HL-60 (cell line): ENCODE results near the gene ULK1.

Experiments
- DNase-seq, 2 experiments: peaks; one replicate each; pipeline ENCODE4 v3.0.0-alpha.2; 2010 to 2020; ENCODE audit warnings: low read depth in 1 of 2, low spot score in 1 of 2
- H3K27ac ChIP-seq: fragments of 250-450 bp; sonication (Bioruptor Pico); replicated peaks from 2 replicates; pipeline ENCODE4 v1.5.1; 2020; ENCODE audit warnings: mild to moderate bottlenecking, moderate library complexity
- H3K27me3 ChIP-seq: fragments of 250-450 bp; sonication (Bioruptor Pico); 2 replicates; pipeline ENCODE4 v1.5.1; 2021; ENCODE audit warnings: mild to moderate bottlenecking, moderate library complexity; ENCODE audit not compliant: insufficient read depth, poor library complexity, severe bottlenecking
- H3K4me3 ChIP-seq: replicated peaks from 2 replicates; pipeline ENCODE4 v1.5.1; 2011; ENCODE audit warnings: mild to moderate bottlenecking, control low read depth, low read length; ENCODE audit not compliant: insufficient read depth
- GABPA ChIP-seq: IDR thresholded peaks from 2 replicates; pipeline ENCODE4 v1.6.1; 2012; ENCODE audit warnings: low read depth
- POLR2AphosphoS5 ChIP-seq: IDR thresholded peaks from 2 replicates; pipeline ENCODE4 v1.6.1; 2012; ENCODE audit warnings: low read depth
- SPI1 ChIP-seq: IDR thresholded peaks from 2 replicates; pipeline ENCODE4 v1.6.1; 2012; ENCODE audit warnings: low read depth, mild to moderate bottlenecking, borderline replicate concordance
- TF ChIP-seq, protein P1 (sequence below): IDR thresholded peaks from one replicate; pipeline ENCODE4 v1.5.1; 2011; ENCODE audit warnings: low read length, control low read depth, inconsistent platforms; ENCODE audit not compliant: insufficient read depth
- TF ChIP-seq, protein P2 (sequence below): IDR thresholded peaks from 2 replicates; pipeline ENCODE4 v1.6.1; 2012; ENCODE audit warnings: low read depth; ENCODE audit not compliant: insufficient replicate concordance

Gene ULK1

DNA sequence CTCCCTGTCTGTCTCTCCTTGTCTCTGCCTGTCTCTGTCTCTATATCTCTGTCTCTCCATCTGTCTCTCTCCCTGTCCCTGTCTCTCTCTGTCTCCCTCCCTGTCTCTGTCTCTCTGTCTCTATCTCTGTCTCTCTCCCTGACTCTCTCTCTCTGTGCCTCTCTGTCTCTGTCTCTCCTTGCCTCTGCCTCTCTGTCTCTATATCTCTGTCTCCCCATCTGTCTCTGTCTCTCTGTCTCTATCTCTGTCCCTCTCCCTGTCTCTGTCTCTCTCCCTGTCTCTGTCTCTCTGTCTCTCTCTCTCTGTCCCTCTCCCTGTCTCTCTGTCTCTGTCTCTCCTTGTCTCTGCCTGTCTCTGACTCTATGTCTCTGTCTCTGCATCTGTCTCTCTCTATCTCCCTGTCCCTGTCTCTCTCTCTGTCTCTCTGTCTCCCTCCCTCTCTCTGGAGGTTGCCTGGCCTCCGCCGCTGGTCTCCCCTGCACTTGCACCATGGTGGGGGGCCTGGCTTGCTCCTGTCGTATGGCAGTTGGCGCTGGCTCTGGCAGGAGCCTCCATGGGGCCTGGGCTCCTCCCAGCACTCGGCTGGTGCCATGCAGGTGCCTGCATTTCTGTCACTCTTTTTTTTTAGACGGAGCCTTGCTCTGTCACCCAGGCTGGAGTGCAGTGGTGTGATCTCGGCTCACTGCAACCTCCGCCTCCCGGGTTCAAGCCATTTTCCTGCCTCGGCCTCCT, 37.9 kb upstream of the ULK1 start:
- TF ChIP-seq SPI1 (no peak), GABPA (no peak), POLR2AphosphoS5 (no peak)
- TF ChIP-seq, protein P1, sequence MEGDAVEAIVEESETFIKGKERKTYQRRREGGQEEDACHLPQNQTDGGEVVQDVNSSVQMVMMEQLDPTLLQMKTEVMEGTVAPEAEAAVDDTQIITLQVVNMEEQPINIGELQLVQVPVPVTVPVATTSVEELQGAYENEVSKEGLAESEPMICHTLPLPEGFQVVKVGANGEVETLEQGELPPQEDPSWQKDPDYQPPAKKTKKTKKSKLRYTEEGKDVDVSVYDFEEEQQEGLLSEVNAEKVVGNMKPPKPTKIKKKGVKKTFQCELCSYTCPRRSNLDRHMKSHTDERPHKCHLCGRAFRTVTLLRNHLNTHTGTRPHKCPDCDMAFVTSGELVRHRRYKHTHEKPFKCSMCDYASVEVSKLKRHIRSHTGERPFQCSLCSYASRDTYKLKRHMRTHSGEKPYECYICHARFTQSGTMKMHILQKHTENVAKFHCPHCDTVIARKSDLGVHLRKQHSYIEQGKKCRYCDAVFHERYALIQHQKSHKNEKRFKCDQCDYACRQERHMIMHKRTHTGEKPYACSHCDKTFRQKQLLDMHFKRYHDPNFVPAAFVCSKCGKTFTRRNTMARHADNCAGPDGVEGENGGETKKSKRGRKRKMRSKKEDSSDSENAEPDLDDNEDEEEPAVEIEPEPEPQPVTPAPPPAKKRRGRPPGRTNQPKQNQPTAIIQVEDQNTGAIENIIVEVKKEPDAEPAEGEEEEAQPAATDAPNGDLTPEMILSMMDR = no peak
- TF ChIP-seq, protein P2, sequence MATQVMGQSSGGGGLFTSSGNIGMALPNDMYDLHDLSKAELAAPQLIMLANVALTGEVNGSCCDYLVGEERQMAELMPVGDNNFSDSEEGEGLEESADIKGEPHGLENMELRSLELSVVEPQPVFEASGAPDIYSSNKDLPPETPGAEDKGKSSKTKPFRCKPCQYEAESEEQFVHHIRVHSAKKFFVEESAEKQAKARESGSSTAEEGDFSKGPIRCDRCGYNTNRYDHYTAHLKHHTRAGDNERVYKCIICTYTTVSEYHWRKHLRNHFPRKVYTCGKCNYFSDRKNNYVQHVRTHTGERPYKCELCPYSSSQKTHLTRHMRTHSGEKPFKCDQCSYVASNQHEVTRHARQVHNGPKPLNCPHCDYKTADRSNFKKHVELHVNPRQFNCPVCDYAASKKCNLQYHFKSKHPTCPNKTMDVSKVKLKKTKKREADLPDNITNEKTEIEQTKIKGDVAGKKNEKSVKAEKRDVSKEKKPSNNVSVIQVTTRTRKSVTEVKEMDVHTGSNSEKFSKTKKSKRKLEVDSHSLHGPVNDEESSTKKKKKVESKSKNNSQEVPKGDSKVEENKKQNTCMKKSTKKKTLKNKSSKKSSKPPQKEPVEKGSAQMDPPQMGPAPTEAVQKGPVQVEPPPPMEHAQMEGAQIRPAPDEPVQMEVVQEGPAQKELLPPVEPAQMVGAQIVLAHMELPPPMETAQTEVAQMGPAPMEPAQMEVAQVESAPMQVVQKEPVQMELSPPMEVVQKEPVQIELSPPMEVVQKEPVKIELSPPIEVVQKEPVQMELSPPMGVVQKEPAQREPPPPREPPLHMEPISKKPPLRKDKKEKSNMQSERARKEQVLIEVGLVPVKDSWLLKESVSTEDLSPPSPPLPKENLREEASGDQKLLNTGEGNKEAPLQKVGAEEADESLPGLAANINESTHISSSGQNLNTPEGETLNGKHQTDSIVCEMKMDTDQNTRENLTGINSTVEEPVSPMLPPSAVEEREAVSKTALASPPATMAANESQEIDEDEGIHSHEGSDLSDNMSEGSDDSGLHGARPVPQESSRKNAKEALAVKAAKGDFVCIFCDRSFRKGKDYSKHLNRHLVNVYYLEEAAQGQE = no peak
- H3K27ac ChIP-seq = no peak overlapping the region
- DNase-seq = no peak
- H3K27me3 ChIP-seq = no peaks in the 10 kb centered on the region
- H3K4me3 ChIP-seq = no peak overlapping the region

DNA sequence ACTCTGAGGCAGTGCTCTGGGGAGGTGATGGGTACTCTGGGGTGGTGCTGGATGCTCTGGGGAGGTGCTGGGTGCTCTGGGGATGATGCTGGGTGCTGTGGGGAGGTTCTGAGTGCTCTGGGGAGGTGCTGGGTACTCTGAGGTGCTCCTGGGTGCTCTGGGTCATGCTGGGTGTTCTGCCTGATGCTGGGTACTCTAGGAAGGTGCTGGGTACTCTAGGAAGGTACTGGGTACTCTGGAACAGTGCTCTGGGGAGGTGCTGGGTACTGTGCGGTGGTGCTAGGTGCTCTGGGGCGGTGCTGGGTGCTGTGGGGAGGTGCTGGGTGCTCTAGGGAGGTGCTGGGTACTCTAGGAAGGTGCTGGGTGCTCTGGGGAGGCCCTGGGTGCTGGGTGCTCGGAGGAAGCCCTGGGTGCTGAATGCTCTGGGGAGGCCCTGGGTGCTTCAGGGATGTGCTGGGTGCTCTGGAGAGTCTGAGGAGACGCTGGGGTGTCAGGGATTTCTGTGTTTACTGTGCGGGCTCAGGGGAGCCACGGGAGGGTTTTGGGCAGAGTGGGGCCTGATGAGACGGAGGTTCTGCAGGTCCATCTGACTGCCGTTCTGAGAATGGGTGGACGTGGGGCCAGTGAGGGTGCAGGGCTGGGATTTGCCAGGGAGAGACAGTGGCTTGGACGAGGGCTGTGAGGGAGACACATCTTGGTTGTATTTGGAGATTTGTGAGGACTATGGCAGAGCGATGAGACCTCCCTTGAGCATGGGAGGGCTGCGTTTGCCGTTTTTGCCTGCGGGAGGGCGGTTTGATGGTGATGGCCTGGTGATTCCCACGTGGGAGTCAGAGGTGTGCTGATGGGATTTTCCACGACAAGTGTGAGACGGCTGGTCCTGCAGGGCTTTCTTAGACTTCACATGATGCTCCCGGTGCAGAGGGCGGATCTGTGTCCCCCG, 36.2 kb upstream of the ULK1 start:
- Histone ChIP-seq H3K27me3 (no peaks in the 10 kb centered on the region), H3K4me3 (no peak overlapping the region), H3K27ac (no peak overlapping the region)
- DNase-seq = no peak
- TF ChIP-seq GABPA = no peak
- TF ChIP-seq, protein P1 = no peak
- TF ChIP-seq SPI1 = no peak
- no peak for TF ChIP-seq POLR2AphosphoS5
- TF ChIP-seq, protein P2 = no peak

DNA sequence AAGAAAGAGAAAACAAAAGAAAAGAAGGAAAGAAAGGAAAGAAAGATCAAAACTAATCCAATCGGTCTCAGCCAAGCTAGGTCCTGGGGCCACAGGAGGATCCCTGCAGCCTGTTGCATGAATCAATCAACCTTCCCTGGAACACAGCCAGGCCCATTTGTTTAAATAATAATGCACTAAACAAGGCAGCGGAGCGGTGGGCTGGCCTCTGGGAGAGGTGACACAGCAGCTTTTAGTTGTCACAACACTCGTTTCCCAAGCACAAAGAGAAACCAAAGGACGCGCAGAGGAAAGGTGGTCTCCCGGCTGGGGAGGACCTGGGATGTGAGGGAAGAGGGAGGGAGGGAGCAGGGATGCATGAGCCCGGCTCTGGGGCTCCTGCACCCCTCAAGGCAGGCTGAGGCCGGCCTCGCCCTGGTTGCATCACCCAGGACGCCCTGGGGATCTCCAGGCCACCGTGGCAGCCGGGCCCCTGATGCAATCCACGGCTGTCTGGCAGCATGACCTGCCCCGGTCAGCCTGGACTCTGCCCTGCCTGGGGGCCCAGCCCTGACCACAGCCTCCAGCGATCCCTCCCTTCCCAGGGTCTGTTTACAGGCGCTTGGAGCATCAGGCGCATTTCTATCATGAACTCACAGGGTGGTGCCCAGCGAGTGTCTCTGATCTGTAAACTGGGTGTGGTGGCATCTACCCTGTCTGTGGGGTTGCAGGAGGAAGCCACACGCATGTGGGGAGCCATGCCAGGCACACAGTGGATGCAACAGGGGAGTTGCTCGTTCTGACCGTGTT, 33.8 kb upstream of the ULK1 start:
- peak; percentile 20; the same call in 1 of the 2 replicates for TF ChIP-seq POLR2AphosphoS5
- TF ChIP-seq SPI1 = no peak
- DNase-seq = peak; percentile 79 to 87
- H3K4me3 ChIP-seq = no peak overlapping the region
- H3K27ac ChIP-seq = peak overlapping the region; percentile 81
- no peaks in the 10 kb centered on the region for H3K27me3 ChIP-seq
